G401 (cell line): ENCODE results near the gene AKAP1. TPM values are rescaled to one million over a fixed set of nuclear protein-coding genes. Genes with fewer than 3 reads are reported as not detected.
A peak's percentile ranks its signal among the peaks of the same experiment; 100 is the strongest.

Source experiments
- DNase-seq: peaks from one replicate; pipeline ENCODE4 v3.0.0-alpha.2; 2015; ENCODE audit warnings: low spot score
- in situ Hi-C: cut with HindIII; loops from 2 replicates; pipeline ENCODE4 v1.10.0; 2016; ENCODE audit warnings: low sequenced_read_pairs, mixed read lengths
- total RNA-seq: library from RNA; depleted of rRNA; stranded (reverse); fragments of >200 nt; shearing (Covaris generic); gene quantifications from 2 replicates; pipeline ENCODE4 v1.2.3, GENCODE V29; 2014

AKAP1 gene
- total RNA-seq, 1 experiment from 2014 or later: 5.4 TPM

- in situ Hi-C loops: no loop called here
- DNase-seq: no peak
Measured at GRCh38 chr17:57115377-57115776, 30.3 kb downstream of the AKAP1 start.

GRCh38 chr17:57115916-57116315 lies 30.9 kb downstream of the AKAP1 start:
- in situ Hi-C loops: no loop called here
- no peak for DNase-seq

GRCh38 chr17:57117798-57118197 lies 32.8 kb downstream of the AKAP1 start:
- DNase-seq: no peak
- in situ Hi-C loops: no loop called here

- in situ Hi-C loops: no loop called here
- DNase-seq: no peak
Measured at GRCh38 chr17:57120814-57121213, 35.8 kb downstream of the AKAP1 start.

- peak; percentile 73 for DNase-seq
- in situ Hi-C loops: no loop called here
Measured at GRCh38 chr17:57121308-57122042, 36.4 kb downstream of the AKAP1 start.

- DNase-seq: no peak
- in situ Hi-C loops: no loop called here
Measured at GRCh38 chr17:57124053-57124452, 39.0 kb downstream of the AKAP1 start.

- in situ Hi-C loops: no loop called here
- peak; percentile 84 for DNase-seq
Measured at GRCh38 chr17:57125406-57125805, 40.4 kb downstream of the AKAP1 start.

GRCh38 chr17:57125866-57126265 lies 40.8 kb downstream of the AKAP1 start:
- peak; percentile 29 for DNase-seq
- in situ Hi-C loops: no loop called here

- peak; percentile 86 for DNase-seq
- in situ Hi-C loops: no loop called here
Measured at GRCh38 chr17:57130708-57131461, 45.8 kb downstream of the AKAP1 start.

GRCh38 chr17:57132663-57133062 lies 47.6 kb downstream of the AKAP1 start:
- in situ Hi-C loops: no loop called here
- no peak for DNase-seq

- in situ Hi-C loops: no loop called here
Measured at GRCh38 chr17:57133486-57133885, 48.4 kb downstream of the AKAP1 start.

GRCh38 chr17:57135026-57135788 lies 50.2 kb downstream of the AKAP1 start:
- DNase-seq: no peak
- in situ Hi-C loops: no loop called here

More at GRCh38 chr17:57133486-57133885, 48.4 kb downstream of the AKAP1 start:
- no peak for DNase-seq

GRCh38 chr17:57135789-57136291 lies 50.8 kb downstream of the AKAP1 start:
- in situ Hi-C loops: no loop called here
- DNase-seq: no peak

GRCh38 chr17:57136355-57136754 lies 51.3 kb downstream of the AKAP1 start:
- in situ Hi-C loops: no loop called here
- DNase-seq: no peak

GRCh38 chr17:57138030-57138911 lies 53.2 kb downstream of the AKAP1 start:
- DNase-seq: no peak

GRCh38 chr17:57138956-57139576 lies 54.0 kb downstream of the AKAP1 start:
- in situ Hi-C loops: no loop called here

More at GRCh38 chr17:57138030-57138911, 53.2 kb downstream of the AKAP1 start:
- in situ Hi-C loops: no loop called here

GRCh38 chr17:57140316-57140715 lies 55.3 kb downstream of the AKAP1 start:
- in situ Hi-C loops: loop anchor here (10.0 kb wide), 1 partner anchor 624 kb away; no protein-coding TSS in a partner anchor
- no peak for DNase-seq

More at GRCh38 chr17:57138956-57139576, 54.0 kb downstream of the AKAP1 start:
- no peak for DNase-seq

- in situ Hi-C loops: loop anchor here (10.0 kb wide), 1 partner anchor 622 kb away; no protein-coding TSS in a partner anchor
- no peak for DNase-seq
Measured at GRCh38 chr17:57142925-57143324, 57.9 kb downstream of the AKAP1 start.
